Measurements from ENCODE around the gene PRKN. TPM values are rescaled to one million over a fixed set of nuclear protein-coding genes. Genes with fewer than 3 reads are reported as not detected.

PRKN gene
- total RNA-seq, 1 donor from 2014 or later: 1.2 TPM

DNA sequence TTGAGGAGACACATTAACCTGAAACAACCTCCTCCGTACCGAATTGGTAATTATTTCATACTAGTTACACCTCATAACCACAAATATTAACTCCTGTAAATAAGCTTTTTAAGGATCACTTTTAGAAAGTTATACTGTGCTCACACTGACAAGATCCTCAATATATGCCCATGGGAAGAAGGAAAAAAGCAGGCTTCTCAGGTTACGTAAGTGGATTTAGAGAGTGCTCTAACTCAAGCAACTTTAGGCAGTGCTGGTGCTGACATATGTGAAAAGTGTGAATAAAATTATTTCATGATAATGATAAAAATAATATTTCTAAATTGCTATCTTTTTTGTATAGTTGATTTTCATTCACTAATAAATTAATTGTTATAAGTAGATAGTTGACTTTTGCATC, 76.1 kb downstream of the PRKN start:
- H3K4me3 ChIP-seq (ENCODE audit: low read depth, low read length): no peak overlapping the region
- no peak for DNase-seq (ENCODE audit: low read depth)
- TF ChIP-seq, protein P1, sequence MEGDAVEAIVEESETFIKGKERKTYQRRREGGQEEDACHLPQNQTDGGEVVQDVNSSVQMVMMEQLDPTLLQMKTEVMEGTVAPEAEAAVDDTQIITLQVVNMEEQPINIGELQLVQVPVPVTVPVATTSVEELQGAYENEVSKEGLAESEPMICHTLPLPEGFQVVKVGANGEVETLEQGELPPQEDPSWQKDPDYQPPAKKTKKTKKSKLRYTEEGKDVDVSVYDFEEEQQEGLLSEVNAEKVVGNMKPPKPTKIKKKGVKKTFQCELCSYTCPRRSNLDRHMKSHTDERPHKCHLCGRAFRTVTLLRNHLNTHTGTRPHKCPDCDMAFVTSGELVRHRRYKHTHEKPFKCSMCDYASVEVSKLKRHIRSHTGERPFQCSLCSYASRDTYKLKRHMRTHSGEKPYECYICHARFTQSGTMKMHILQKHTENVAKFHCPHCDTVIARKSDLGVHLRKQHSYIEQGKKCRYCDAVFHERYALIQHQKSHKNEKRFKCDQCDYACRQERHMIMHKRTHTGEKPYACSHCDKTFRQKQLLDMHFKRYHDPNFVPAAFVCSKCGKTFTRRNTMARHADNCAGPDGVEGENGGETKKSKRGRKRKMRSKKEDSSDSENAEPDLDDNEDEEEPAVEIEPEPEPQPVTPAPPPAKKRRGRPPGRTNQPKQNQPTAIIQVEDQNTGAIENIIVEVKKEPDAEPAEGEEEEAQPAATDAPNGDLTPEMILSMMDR (IDR thresholded peaks at IDR 0.05; ENCODE audit: insufficient read depth, low read length, poor library complexity, severe bottlenecking): no peak
- no peaks in the 10 kb centered on the region for H3K36me3 ChIP-seq (ENCODE audit: control insufficient read depth, insufficient read depth, low read length)
- H3K27me3 ChIP-seq (ENCODE audit: control insufficient read depth, insufficient read depth, low read length): no peaks in the 10 kb centered on the region

DNA sequence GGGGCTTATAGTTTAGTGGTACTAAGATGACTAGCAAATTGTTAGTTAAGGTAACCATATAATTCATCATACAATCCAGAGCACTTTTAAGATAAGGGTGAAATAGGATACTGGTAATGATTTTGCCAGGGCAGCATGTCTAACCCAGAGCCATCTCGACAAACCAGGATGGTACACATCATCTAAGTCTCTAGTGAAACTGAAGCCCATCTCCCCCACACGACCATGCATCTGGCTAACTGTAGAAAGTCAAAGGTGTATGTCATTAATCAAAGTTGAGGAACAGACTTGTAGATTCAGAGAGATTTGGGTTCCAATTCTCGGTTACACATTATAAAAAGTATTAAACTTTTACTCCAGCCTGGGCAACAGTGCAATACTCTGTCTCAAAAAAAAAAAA, 78.3 kb downstream of the PRKN start:
- no peak for DNase-seq (ENCODE audit: low read depth)
- no peaks in the 10 kb centered on the region for H3K36me3 ChIP-seq (ENCODE audit: control insufficient read depth, insufficient read depth, low read length)
- H3K4me3 ChIP-seq (ENCODE audit: low read depth, low read length): no peak overlapping the region
- no peaks in the 10 kb centered on the region for H3K27me3 ChIP-seq (ENCODE audit: control insufficient read depth, insufficient read depth, low read length)
- TF ChIP-seq, protein P1 (IDR thresholded peaks at IDR 0.05; ENCODE audit: insufficient read depth, low read length, poor library complexity, severe bottlenecking): no peak

DNA sequence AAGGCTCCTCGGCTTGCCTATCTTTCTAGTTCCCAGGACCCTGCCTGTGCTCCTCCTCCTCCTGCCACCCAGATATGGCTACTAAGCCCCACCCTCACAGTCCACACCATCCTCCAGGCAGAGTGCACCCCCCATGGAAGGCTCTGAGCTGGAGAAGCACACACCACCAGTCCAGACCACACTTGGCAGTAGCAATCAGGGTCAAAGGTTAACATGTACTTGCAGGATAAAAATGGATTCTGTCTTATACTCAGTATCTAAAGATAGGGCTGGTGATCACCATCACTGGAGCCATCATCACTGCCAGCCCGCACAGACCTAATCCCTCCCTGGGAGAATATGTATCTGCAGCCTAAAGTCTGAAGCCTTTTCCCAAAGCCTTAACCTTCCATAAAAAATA, 83.4 kb downstream of the PRKN start:
- Histone ChIP-seq H3K27me3 (ENCODE audit: control insufficient read depth, insufficient read depth, low read length) (no peaks in the 10 kb centered on the region), H3K36me3 (ENCODE audit: control insufficient read depth, insufficient read depth, low read length) (no peaks in the 10 kb centered on the region), H3K4me3 (ENCODE audit: low read depth, low read length) (no peak overlapping the region)
- DNase-seq (ENCODE audit: low read depth): no peak
- TF ChIP-seq, protein P1 (IDR thresholded peaks at IDR 0.05; ENCODE audit: insufficient read depth, low read length, poor library complexity, severe bottlenecking): no peak

DNA sequence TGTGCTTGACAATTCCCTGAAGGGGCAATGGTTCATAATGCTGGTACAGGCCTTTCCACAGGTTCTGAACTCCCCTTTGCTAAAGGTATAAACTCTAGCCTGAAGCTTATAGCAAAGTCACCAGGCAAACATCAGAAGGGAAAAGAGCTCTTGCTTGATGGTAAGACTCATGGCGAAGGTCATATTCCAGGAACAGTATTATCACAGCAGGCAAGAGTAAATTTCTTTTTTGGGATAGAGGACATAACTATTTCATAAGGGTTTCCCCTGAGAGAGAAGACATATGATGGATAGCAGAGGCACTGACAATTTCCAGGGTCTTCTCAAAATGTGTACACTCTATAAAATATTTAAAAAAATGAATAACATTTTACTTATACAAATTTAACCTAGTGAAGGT, 86.8 kb downstream of the PRKN start:
- no peak for DNase-seq (ENCODE audit: low read depth)
- Histone ChIP-seq H3K4me3 (ENCODE audit: low read depth, low read length) (no peak overlapping the region), H3K27me3 (ENCODE audit: control insufficient read depth, insufficient read depth, low read length) (no peaks in the 10 kb centered on the region), H3K36me3 (ENCODE audit: control insufficient read depth, insufficient read depth, low read length) (no peaks in the 10 kb centered on the region)
- TF ChIP-seq, protein P1 (IDR thresholded peaks at IDR 0.05; ENCODE audit: insufficient read depth, low read length, poor library complexity, severe bottlenecking): no peak

DNA sequence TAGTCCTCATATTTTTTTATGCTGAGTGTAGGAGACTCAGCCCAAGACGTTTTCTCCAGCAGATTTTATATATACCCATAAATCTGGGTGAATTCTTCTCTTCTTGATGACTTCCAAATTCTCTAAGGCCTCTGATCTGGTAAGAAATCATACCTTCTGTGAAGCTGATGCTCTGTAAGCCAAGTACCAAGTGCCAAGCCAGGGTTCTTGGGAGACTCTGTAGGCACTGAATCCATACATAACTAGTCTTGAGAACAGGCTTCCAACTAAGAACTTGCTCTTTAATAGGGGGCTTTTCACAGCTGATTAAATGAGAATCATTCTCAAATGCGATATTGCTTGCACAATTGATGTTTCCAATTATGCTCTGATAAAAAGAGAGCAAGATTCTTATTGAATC, 87.6 kb downstream of the PRKN start:
- no peak for DNase-seq (ENCODE audit: low read depth)
- TF ChIP-seq, protein P1 (IDR thresholded peaks at IDR 0.05; ENCODE audit: insufficient read depth, low read length, poor library complexity, severe bottlenecking): no peak
- no peaks in the 10 kb centered on the region for H3K36me3 ChIP-seq (ENCODE audit: control insufficient read depth, insufficient read depth, low read length)
- H3K27me3 ChIP-seq (ENCODE audit: control insufficient read depth, insufficient read depth, low read length): no peaks in the 10 kb centered on the region
- no peak overlapping the region for H3K4me3 ChIP-seq (ENCODE audit: low read depth, low read length)

DNA sequence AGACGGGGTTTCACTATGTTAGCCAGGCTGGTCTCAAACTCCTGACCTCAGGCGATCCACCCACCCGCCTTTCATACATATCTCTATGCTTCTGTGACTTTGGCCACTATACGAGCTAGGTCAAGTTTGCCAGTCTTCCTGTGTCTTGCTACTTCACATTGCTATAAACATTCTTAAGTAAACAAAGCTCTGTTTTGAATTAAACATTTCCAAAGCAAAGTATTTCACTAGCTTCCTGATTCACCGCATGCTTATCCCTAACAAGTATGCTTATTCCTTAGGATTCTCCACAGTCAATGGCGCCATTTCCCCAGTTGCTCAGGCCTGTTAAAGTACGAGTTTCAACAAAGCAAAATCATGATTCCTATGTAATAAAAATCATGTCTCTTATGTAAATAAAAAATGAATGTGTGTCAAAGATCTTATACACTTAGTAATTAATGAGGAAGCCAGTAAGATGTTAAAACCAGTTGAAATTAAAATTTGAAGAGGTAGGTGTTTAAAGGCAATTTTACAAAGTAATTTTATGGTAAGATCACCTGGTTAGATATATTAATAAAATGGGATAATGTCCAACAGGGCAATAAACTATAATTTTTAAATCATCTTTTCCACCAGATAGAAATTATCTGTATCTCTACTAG, 88.5 kb downstream of the PRKN start:
- TF ChIP-seq, protein P1 (IDR thresholded peaks at IDR 0.05; ENCODE audit: insufficient read depth, low read length, poor library complexity, severe bottlenecking): no peak
- no peak overlapping the region for H3K4me3 ChIP-seq (ENCODE audit: low read depth, low read length)
- no peaks in the 10 kb centered on the region for H3K27me3 ChIP-seq (ENCODE audit: control insufficient read depth, insufficient read depth, low read length)
- H3K36me3 ChIP-seq (ENCODE audit: control insufficient read depth, insufficient read depth, low read length): no peaks in the 10 kb centered on the region
- DNase-seq (ENCODE audit: low read depth): no peak

All from kidney epithelial cell (primary cell).